Stimulated activated CD8-positive, alpha-beta memory T cell treated with anti-CD3 and anti-CD28 coated beads, Interleukin-15, amount 100 ng/mL, for 4 hours (primary cell): ENCODE results near the gene STAG1.
"Not testable (repeated sequence)": the region's sequence is repeated elsewhere in the genome, so short reads cannot be mapped to it uniquely, and the experiment has no call there.

Experiments
- DNase-seq, 2 donors: peaks; one replicate each; pipeline ENCODE4 v3.0.0-alpha.2; 2020; ENCODE audit warnings: low read depth in 2 of 2

Gene STAG1

DNA sequence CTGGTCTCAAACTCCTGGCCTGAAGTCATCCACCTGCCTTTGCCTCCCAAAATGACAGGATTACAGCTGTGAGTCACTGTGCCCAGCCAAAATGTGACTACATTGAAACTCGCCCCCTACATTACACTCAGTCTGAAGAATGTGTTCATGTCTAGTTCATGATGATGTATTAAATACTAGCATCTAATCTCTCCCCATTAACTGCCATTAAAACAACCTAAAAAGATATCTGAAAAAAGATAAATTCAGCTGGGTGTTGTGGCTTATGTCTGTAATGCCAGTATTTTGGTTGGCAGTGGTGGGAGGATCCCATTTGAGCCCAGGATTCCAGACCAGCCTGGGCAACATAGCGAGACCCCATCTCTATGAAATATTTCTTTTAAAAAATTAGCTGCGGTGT, 342.6 kb downstream of the STAG1 start:
- DNase-seq = no peak

DNA sequence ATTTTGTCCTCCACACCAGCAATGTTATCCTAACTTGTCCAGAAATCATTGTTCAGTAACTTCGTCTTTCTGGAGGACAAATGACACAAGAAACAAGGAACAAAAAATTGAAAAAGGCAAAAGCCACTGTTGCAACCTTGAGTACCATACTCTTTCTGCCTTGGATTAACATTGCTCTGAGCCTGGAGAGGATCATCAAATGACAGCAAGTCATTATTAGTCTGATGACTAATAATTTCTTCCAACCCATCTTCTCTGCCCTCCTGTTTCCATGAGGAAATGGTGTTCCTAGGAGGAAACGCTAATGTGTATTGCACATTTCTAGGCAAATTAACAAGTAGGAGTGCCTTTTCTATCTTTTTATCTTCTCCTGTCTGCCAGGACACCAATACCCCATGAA, 348.1 kb downstream of the STAG1 start:
- no peak for DNase-seq

GRCh38 chr3:136396916-136397315, 355.3 kb downstream of the STAG1 start:
- DNase-seq = no peak

- no peak for DNase-seq
Measured at GRCh38 chr3:136390574-136390973, 361.6 kb downstream of the STAG1 start.

DNA sequence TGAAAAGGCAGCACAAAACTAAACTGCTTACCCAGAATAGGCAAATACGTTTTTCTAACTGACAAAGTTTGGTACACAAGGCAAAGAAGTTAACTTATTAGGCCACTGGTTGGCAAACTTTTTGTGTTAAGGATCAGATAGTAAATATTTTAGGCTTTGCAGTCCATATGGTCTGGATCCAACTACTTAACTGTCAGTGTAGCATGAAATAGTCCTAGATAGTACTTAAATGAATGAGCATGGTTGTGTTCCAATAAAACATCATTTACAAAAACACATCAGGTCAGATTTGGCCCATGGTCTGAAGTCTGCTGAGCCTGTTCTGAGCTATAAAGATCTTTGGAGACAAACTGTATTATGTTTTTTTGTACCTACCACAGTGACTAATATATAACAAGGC, 365.1 kb downstream of the STAG1 start:
- no peak for DNase-seq

DNA sequence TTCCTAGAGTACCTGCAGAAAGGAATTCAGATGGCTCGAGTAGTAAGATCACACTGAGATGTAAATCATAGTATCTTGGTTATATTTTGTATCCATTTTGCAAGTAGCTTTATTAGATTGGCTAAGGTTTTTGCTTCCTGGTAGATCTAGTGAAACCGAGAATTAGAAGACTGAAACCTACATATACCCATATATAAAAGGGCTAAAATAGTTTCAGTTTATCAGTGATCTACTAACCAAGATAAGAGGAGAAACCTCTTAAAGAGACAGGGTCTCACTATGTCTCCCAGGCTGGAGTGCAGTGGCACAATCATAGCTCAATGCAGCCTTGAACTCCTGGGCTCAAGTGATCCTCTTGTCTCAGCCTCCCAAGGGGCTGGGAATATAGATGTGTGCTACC, 366.7 kb downstream of the STAG1 start:
- DNase-seq = no peak

- DNase-seq = no peak
Measured at GRCh38 chr3:136381051-136381450, 371.1 kb downstream of the STAG1 start.

DNA sequence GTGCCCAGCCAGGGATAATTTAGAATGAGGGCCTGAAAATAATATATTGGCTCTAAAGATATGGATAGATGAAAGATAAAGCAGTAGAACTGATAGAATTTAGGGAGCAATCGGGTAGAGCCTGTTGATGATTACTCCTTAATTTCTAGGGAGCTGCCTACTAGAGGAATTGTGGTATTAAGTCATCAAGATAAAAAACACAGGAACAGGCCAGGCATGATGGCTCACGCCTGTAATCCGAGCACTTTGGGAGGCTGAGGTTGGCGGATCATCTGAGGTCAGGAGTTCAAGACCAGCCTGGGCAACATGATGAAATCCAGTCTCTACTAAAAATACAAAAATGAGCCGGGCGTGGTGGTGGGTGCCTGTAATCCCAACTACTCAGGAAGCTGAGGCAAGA, 371.6 kb downstream of the STAG1 start:
- no peak for DNase-seq

- no peak for DNase-seq
Measured at GRCh38 chr3:136378011-136378410, 374.2 kb downstream of the STAG1 start.

- no peak for DNase-seq
Measured at GRCh38 chr3:136377508-136377907, 374.7 kb downstream of the STAG1 start.

DNA sequence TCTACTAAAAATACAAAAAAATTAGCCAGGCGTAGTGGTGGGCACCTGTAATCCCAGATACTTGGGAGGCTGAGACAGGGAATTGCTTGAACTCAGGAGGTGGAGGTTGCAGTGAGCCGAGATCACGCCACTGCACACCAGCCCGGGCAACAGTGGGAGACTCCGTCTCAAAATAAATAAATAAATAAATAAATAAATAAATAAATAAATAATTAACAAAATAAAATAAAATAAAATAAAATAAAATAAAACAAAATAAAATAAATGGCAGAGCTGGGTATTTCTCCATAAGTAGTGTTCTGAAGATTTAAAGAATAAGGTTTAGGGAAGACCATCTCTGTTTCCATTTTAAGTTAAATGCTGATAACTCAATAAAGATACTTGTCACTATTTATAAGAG, 376.4 kb downstream of the STAG1 start:
- DNase-seq = not testable (repeated sequence)

GRCh38 chr3:136366289-136366688, 385.9 kb downstream of the STAG1 start:
- no peak for DNase-seq

- no peak for DNase-seq
Measured at GRCh38 chr3:136353461-136353860, 398.7 kb downstream of the STAG1 start.

GRCh38 chr3:136351905-136352304, 400.3 kb downstream of the STAG1 start:
- DNase-seq = no peak

GRCh38 chr3:136351351-136351750, 400.8 kb downstream of the STAG1 start:
- no peak for DNase-seq

DNA sequence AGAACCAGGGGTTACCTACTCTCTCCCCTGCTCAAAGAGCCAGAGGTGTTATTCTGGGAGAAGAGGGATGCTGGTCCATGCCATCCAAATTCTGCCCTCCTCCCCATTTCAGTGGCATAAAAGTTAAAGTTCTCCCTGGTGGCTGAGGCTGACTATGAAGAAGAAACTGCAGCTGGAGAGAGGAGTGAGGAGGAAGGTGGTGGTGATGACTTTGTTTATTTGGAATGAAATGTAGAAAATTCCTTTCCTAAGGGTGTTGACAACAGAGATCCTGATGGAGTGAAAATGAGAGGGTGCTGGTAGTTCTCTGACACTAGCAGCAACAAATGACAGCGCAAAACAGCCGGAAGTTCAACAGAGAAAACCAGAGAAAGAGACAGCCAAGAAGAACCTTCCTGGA, 401.6 kb downstream of the STAG1 start:
- no peak for DNase-seq

DNA sequence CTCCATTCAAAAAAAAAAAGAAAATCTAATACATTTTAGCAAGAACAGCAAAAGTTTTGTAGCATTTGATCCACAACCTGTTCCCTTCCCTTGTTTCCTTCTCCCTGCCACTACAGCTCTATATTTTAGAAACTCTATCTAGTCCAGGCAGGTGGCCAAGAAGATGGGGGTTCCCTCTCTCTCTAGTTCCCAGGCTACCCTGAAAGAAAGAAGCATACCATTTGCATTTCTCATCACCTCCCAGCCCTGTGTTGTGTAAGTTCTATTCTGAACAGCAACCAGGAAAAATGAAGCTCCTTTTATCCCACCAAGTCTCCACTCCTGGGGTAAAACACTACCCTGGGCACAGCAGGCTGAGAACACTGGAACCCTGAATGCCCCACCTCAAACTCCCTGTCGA, 402.0 kb downstream of the STAG1 start:
- no peak for DNase-seq

DNA sequence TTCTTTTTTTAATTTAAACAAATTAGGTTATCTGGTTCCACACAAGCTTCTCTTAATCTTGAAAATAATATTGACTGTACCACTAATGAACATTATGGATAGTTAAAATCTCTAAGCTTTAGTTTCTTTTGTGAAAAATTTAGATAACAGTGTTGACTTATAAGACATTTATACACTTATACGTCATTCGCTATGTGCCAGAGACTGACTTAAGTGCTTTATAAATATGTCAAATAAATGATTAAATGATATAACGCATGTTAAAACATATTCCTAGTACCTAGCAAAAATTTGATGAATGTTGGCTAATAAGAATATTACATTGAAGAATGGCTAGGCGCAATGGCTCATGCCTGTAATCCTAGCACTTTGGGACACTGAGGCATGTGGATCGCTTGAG, 405.7 kb downstream of the STAG1 start:
- DNase-seq = no peak

- DNase-seq = no peak
Measured at GRCh38 chr3:136343873-136344555, 408.2 kb downstream of the STAG1 start.

DNA sequence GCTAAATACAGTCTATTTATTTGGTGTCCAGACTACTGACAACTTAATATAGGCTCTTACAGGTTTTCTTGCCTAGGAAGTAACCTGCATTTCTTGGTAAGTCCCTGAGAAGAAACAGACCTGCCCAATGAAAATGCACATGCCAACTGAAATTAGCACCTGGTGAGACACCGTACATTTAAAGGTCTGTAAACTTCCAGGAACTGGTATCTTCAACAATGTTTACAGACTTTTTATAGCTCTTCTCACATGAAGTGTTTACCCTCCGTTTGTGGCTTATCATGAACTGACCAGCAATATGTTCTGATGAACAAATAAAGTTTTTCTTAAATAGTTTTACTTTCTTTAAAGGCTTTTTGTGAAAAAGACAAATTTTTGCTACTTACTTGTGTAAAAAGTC, 408.7 kb downstream of the STAG1 start:
- no peak for DNase-seq

GRCh38 chr3:136336329-136337100, 415.7 kb downstream of the STAG1 start:
- DNase-seq = no peak

DNA sequence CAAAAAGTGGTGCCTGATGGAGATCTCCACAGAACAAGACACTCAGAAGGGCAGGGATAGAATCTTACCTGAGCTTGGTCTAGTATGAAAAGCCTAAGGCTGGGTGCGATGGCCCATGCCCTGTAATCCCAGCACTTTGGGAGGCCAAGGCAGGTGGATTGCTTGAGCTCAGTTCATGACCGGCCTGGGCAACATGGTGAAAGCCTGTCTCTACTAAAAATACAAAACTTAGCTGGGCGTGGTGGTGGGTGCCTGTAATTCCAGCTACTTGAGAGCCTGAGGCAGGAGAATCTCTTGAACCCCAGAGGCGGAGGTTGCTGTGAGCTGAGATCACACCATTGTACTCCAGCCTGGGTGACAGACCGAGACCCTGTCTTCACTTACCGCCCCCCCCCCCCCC, 417.5 kb downstream of the STAG1 start:
- not testable (repeated sequence) for DNase-seq

DNA sequence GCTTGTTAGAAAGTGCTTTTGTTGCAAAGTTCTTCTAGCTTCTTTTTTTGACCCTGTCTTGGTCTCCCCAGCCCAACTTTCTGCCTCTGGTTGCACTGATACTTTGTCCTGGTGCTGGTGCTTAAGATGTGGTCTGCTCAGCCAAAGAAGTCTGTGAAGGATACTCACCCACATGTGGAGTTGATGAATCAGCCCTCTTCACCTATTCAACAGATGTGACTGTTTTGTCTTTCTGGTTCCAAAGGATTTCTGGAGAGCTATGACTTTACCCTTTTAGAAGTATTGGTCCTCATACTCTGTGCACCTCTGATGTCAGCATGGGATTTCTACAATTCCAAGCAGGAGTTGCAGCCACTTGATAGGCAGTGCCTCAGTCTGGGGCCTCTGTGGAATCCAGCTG, 418.0 kb downstream of the STAG1 start:
- no peak for DNase-seq

DNA sequence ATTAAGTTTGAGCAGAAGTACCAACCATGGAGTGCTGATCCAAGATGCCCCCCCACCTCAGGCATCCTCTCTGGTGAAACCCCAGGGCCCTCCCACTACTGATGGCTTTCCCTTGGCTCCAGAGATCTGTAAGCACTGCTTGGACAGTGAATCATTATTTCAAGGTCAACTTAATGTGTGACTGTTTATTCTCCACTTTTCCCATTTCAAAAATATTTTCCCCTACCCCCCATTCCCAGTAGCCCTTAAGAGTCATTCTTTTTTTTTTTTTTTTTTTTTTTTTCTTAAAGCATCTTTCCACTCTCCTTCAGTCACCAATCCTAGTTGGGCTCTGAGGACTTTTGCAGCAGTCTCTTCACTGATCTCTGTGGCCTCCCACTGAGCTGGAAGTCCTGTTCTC, 419.4 kb downstream of the STAG1 start:
- DNase-seq = no peak
